Measurements from ENCODE around the gene ADRA2C.

The ADRA2C gene

GRCh38 chr4:3781193-3781886 is 15.2 kb downstream of the ADRA2C start:
- TF ChIP-seq POLR2AphosphoS5 (IDR thresholded peaks at IDR 0.05; ENCODE audit: low read depth, low read length): no peak
- TF ChIP-seq POU2F2 (IDR thresholded peaks at IDR 0.05; ENCODE audit: low read depth, low read length): no peak
- no peak for TF ChIP-seq PAX5 (IDR thresholded peaks at IDR 0.05; ENCODE audit: insufficient read depth, low read length, severe bottlenecking)
- TF ChIP-seq SPI1 (IDR thresholded peaks at IDR 0.05; ENCODE audit: low read depth, low read length): no peak
- no peak for TF ChIP-seq POLR2A (IDR thresholded peaks at IDR 0.05; ENCODE audit: low read depth, low read length)
- TF ChIP-seq TAF1 (IDR thresholded peaks at IDR 0.05; ENCODE audit: low read depth, low read length): no peak
- DNase-seq (ENCODE audit: insufficient read length, low spot score) (no peak), FAIRE-seq (no peak)

- DNase-seq (ENCODE audit: insufficient read length, low spot score): no peak
- no peak for TF ChIP-seq TAF1 (IDR thresholded peaks at IDR 0.05; ENCODE audit: low read depth, low read length)
- TF ChIP-seq PAX5 (IDR thresholded peaks at IDR 0.05; ENCODE audit: insufficient read depth, low read length, severe bottlenecking): no peak
- no peak for TF ChIP-seq POU2F2 (IDR thresholded peaks at IDR 0.05; ENCODE audit: low read depth, low read length)
- TF ChIP-seq POLR2AphosphoS5 (IDR thresholded peaks at IDR 0.05; ENCODE audit: low read depth, low read length): no peak
- TF ChIP-seq SPI1 (IDR thresholded peaks at IDR 0.05; ENCODE audit: low read depth, low read length): no peak
- TF ChIP-seq POLR2A (IDR thresholded peaks at IDR 0.05; ENCODE audit: low read depth, low read length): no peak
- no peak for FAIRE-seq
Observed at GRCh38 chr4:3781997-3782930, 16.1 kb downstream of the ADRA2C start.

- peak; percentile 63 for DNase-seq (ENCODE audit: insufficient read length, low spot score)
- no peak for FAIRE-seq
- no peak for TF ChIP-seq PAX5 (IDR thresholded peaks at IDR 0.05; ENCODE audit: insufficient read depth, low read length, severe bottlenecking)
- TF ChIP-seq TAF1 (IDR thresholded peaks at IDR 0.05; ENCODE audit: low read depth, low read length): no peak
- TF ChIP-seq SPI1 (IDR thresholded peaks at IDR 0.05; ENCODE audit: low read depth, low read length): no peak
- no peak for TF ChIP-seq POLR2AphosphoS5 (IDR thresholded peaks at IDR 0.05; ENCODE audit: low read depth, low read length)
- no peak for TF ChIP-seq POU2F2 (IDR thresholded peaks at IDR 0.05; ENCODE audit: low read depth, low read length)
- TF ChIP-seq POLR2A (IDR thresholded peaks at IDR 0.05; ENCODE audit: low read depth, low read length): no peak
Observed at GRCh38 chr4:3783693-3784306, 17.6 kb downstream of the ADRA2C start.

GRCh38 chr4:3784454-3785291 is 18.5 kb downstream of the ADRA2C start:
- TF ChIP-seq POLR2AphosphoS5 (IDR thresholded peaks at IDR 0.05; ENCODE audit: low read depth, low read length) (no peak), POLR2A (IDR thresholded peaks at IDR 0.05; ENCODE audit: low read depth, low read length) (no peak), PAX5 (IDR thresholded peaks at IDR 0.05; ENCODE audit: insufficient read depth, low read length, severe bottlenecking) (no peak), TAF1 (IDR thresholded peaks at IDR 0.05; ENCODE audit: low read depth, low read length) (no peak), SPI1 (IDR thresholded peaks at IDR 0.05; ENCODE audit: low read depth, low read length) (no peak), POU2F2 (IDR thresholded peaks at IDR 0.05; ENCODE audit: low read depth, low read length) (no peak)
- FAIRE-seq (no peak), DNase-seq (ENCODE audit: insufficient read length, low spot score) (no peak)

- DNase-seq (ENCODE audit: insufficient read length, low spot score) (no peak), FAIRE-seq (no peak)
- no peak for TF ChIP-seq SPI1 (IDR thresholded peaks at IDR 0.05; ENCODE audit: low read depth, low read length)
- TF ChIP-seq POU2F2 (IDR thresholded peaks at IDR 0.05; ENCODE audit: low read depth, low read length): no peak
- TF ChIP-seq POLR2AphosphoS5 (IDR thresholded peaks at IDR 0.05; ENCODE audit: low read depth, low read length): no peak
Observed at GRCh38 chr4:3785292-3785565, 19.0 kb downstream of the ADRA2C start.

- FAIRE-seq (no peak), DNase-seq (ENCODE audit: insufficient read length, low spot score) (no peak)
- TF ChIP-seq POU2F2 (IDR thresholded peaks at IDR 0.05; ENCODE audit: low read depth, low read length) (no peak), PAX5 (IDR thresholded peaks at IDR 0.05; ENCODE audit: insufficient read depth, low read length, severe bottlenecking) (no peak), POLR2AphosphoS5 (IDR thresholded peaks at IDR 0.05; ENCODE audit: low read depth, low read length) (no peak), POLR2A (IDR thresholded peaks at IDR 0.05; ENCODE audit: low read depth, low read length) (no peak), TAF1 (IDR thresholded peaks at IDR 0.05; ENCODE audit: low read depth, low read length) (no peak), SPI1 (IDR thresholded peaks at IDR 0.05; ENCODE audit: low read depth, low read length) (no peak)
Observed at GRCh38 chr4:3786196-3786869, 20.1 kb downstream of the ADRA2C start.

- TF ChIP-seq POU2F2 (IDR thresholded peaks at IDR 0.05; ENCODE audit: low read depth, low read length): no peak
- TF ChIP-seq POLR2A (IDR thresholded peaks at IDR 0.05; ENCODE audit: low read depth, low read length): no peak
- no peak for TF ChIP-seq PAX5 (IDR thresholded peaks at IDR 0.05; ENCODE audit: insufficient read depth, low read length, severe bottlenecking)
- no peak for TF ChIP-seq TAF1 (IDR thresholded peaks at IDR 0.05; ENCODE audit: low read depth, low read length)
- no peak for TF ChIP-seq SPI1 (IDR thresholded peaks at IDR 0.05; ENCODE audit: low read depth, low read length)
- TF ChIP-seq POLR2AphosphoS5 (IDR thresholded peaks at IDR 0.05; ENCODE audit: low read depth, low read length): no peak
- FAIRE-seq (peak; percentile 100), DNase-seq (ENCODE audit: insufficient read length, low spot score) (no peak)
Observed at GRCh38 chr4:3787489-3788365, 21.5 kb downstream of the ADRA2C start.

GRCh38 chr4:3788366-3788660 is 22.1 kb downstream of the ADRA2C start:
- FAIRE-seq: no peak
- no peak for DNase-seq (ENCODE audit: insufficient read length, low spot score)
- TF ChIP-seq TAF1 (IDR thresholded peaks at IDR 0.05; ENCODE audit: low read depth, low read length) (no peak), SPI1 (IDR thresholded peaks at IDR 0.05; ENCODE audit: low read depth, low read length) (no peak), PAX5 (IDR thresholded peaks at IDR 0.05; ENCODE audit: insufficient read depth, low read length, severe bottlenecking) (no peak), POLR2AphosphoS5 (IDR thresholded peaks at IDR 0.05; ENCODE audit: low read depth, low read length) (no peak), POU2F2 (IDR thresholded peaks at IDR 0.05; ENCODE audit: low read depth, low read length) (no peak), POLR2A (IDR thresholded peaks at IDR 0.05; ENCODE audit: low read depth, low read length) (no peak)
